Measurements from ENCODE around the gene ZNF460. TPM values are rescaled to one million over a fixed set of nuclear protein-coding genes. Genes with fewer than 3 reads are reported as not detected.

The ZNF460 gene
- total RNA-seq, 6 experiments from 2014 or later = 17.3 to 39.5 (median 22.2) TPM

GRCh38 chr19:57282011-57282643 lies 1.8 kb downstream of the ZNF460 start:
- TF ChIP-seq CTCF (IDR thresholded peaks at IDR 0.05) = no peak
- Mint-ChIP-seq H3K27ac (peak overlapping the region; percentile 65; the same call in 1 of the 2 replicates), H3K36me3 (ENCODE audit: low read depth) (peaks cover 44% of the 10 kb centered on the region)

GRCh38 chr19:57288373-57288772 lies 8.1 kb downstream of the ZNF460 start:
- Mint-ChIP-seq H3K36me3 (ENCODE audit: low read depth) (peaks cover 77% of the 10 kb centered on the region), H3K27ac (no peak overlapping the region), H3K27me3 (ENCODE audit: insufficient read depth) (peaks cover 4% of the 10 kb centered on the region), H3K4me1 (ENCODE audit: low read depth) (0 out of 2 replicates have a peak, but pooled peaks cover 4% of the 10 kb centered on the region), H3K9me3 (peaks cover 18% of the 10 kb centered on the region), H3K4me3 (no peak overlapping the region)
- DNase-seq = no peak
- no peak for TF ChIP-seq CTCF (IDR thresholded peaks at IDR 0.05)

More at GRCh38 chr19:57282011-57282643, 1.8 kb downstream of the ZNF460 start:
- Mint-ChIP-seq H3K4me3 (no peak overlapping the region), H3K4me1 (ENCODE audit: low read depth) (peaks cover 36% of the 10 kb centered on the region), H3K27me3 (ENCODE audit: insufficient read depth) (peaks cover 2% of the 10 kb centered on the region), H3K9me3 (no peaks in the 10 kb centered on the region)
- DNase-seq = no peak

- no peaks in the 10 kb centered on the region for H3K4me1 Mint-ChIP-seq (ENCODE audit: low read depth)
- peaks cover 92% of the 10 kb centered on the region for H3K36me3 Mint-ChIP-seq (ENCODE audit: low read depth)
- H3K4me3 Mint-ChIP-seq = no peak overlapping the region
- peaks cover 6% of the 10 kb centered on the region for H3K27me3 Mint-ChIP-seq (ENCODE audit: insufficient read depth)
- peaks cover 22% of the 10 kb centered on the region for H3K9me3 Mint-ChIP-seq
- H3K27ac Mint-ChIP-seq = no peak overlapping the region
- no peak for TF ChIP-seq CTCF (IDR thresholded peaks at IDR 0.05)
- DNase-seq = no peak
Observed at GRCh38 chr19:57290970-57291369, 10.7 kb downstream of the ZNF460 start.

GRCh38 chr19:57292547-57292946 lies 12.3 kb downstream of the ZNF460 start:
- Mint-ChIP-seq H3K9me3 (peaks cover 22% of the 10 kb centered on the region), H3K36me3 (ENCODE audit: low read depth) (peaks cover 90% of the 10 kb centered on the region), H3K4me3 (no peak overlapping the region), H3K4me1 (ENCODE audit: low read depth) (no peaks in the 10 kb centered on the region; the same call in 1 of the 2 replicates), H3K27ac (no peak overlapping the region), H3K27me3 (ENCODE audit: insufficient read depth) (peaks cover 6% of the 10 kb centered on the region)
- no peak for TF ChIP-seq CTCF (IDR thresholded peaks at IDR 0.05)
- no peak for DNase-seq

- Mint-ChIP-seq H3K9me3 (peaks cover 22% of the 10 kb centered on the region), H3K27ac (no peak overlapping the region), H3K4me3 (no peak overlapping the region), H3K27me3 (ENCODE audit: insufficient read depth) (peaks cover 6% of the 10 kb centered on the region), H3K36me3 (ENCODE audit: low read depth) (peaks cover 88% of the 10 kb centered on the region), H3K4me1 (ENCODE audit: low read depth) (no peaks in the 10 kb centered on the region; the same call in 1 of the 2 replicates)
- no peak for TF ChIP-seq CTCF (IDR thresholded peaks at IDR 0.05)
- DNase-seq = no peak
Observed at GRCh38 chr19:57293719-57294118, 13.4 kb downstream of the ZNF460 start.
